BJ (cell line): ENCODE measurements around the gene TGIF1. TPM values are rescaled to one million over a fixed set of nuclear protein-coding genes. Genes with fewer than 3 reads are reported as not detected.
A peak's percentile ranks its signal among the peaks of the same experiment; 100 is the strongest.

Experiments used
- CTCF ChIA-PET: fragments of 350-600 bp; formaldehyde crosslinking; extraction: SDS; loops from one replicate; lab custom pipeline; 2021; ENCODE audit warnings: antibody characterized with exemption, inconsistent platforms; lab: Yijun Ruan, JAX
- POLR2A ChIA-PET: fragments of 300-600 bp; sonication (Branson Sonifier 250); formaldehyde crosslinking; extraction: SDS; loops from one replicate; lab custom pipeline; 2021; ENCODE audit warnings: antibody characterized with exemption; lab: Charles Lee
- DNase-seq: peaks from one replicate; pipeline ENCODE4 v3.0.0-alpha.2; 2011; ENCODE audit warnings: low read depth
- H3K27me3 ChIP-seq: 2 replicates; pipeline ENCODE4 v1.6.0; 2011; ENCODE audit warnings: low read length; ENCODE audit not compliant: control insufficient read depth, insufficient read depth
- H3K36me3 ChIP-seq: 2 replicates; pipeline ENCODE4 v1.5.1; 2011; ENCODE audit warnings: low read length; ENCODE audit not compliant: control insufficient read depth, insufficient read depth
- H3K4me3 ChIP-seq: 2 replicates; pipeline ENCODE4 v1.5.1; 2011; ENCODE audit warnings: low read depth, mild to moderate bottlenecking, control low read depth, low read length
- polyA plus RNA-seq: library from polyadenylated mRNA; depleted of rRNA; stranded (reverse); fragments of >200 nt; gene quantifications from 2 replicates; pipeline ENCODE4 v1.2.3, GENCODE V29; 2011
- TF ChIP-seq, protein P1 (sequence below): IDR thresholded peaks from 2 replicates; pipeline ENCODE4 v1.5.1; 2011; ENCODE audit warnings: low read depth, mild to moderate bottlenecking, control low read depth, inconsistent platforms, low read length, moderate library complexity; ENCODE audit not compliant: insufficient read depth

TGIF1 gene
- polyA plus RNA-seq, 1 experiment: 78.9 TPM

DNA sequence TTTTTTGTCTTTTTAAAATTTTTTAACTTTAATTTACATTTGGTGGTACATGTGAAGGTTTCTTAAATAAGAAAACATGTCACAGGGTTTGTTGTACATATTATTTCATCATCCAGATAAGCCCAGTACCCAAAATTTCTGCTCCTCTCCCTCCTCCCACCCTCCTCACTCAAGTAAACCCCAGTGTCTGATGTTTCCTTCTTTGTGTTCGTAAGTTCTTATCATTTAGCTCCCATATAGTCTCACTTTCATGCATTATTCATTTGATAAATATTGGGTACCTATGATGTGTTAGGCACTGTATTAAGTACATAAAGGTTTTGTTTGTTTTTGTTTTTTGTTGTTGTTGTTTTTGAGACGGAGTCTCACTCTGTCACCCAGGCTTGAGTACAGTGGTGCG is 5.7 kb upstream of the TGIF1 start:
- CTCF ChIA-PET: no interaction called here
- TF ChIP-seq, protein P1, sequence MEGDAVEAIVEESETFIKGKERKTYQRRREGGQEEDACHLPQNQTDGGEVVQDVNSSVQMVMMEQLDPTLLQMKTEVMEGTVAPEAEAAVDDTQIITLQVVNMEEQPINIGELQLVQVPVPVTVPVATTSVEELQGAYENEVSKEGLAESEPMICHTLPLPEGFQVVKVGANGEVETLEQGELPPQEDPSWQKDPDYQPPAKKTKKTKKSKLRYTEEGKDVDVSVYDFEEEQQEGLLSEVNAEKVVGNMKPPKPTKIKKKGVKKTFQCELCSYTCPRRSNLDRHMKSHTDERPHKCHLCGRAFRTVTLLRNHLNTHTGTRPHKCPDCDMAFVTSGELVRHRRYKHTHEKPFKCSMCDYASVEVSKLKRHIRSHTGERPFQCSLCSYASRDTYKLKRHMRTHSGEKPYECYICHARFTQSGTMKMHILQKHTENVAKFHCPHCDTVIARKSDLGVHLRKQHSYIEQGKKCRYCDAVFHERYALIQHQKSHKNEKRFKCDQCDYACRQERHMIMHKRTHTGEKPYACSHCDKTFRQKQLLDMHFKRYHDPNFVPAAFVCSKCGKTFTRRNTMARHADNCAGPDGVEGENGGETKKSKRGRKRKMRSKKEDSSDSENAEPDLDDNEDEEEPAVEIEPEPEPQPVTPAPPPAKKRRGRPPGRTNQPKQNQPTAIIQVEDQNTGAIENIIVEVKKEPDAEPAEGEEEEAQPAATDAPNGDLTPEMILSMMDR: no peak
- no peaks in the 10 kb centered on the region for H3K27me3 ChIP-seq
- POLR2A ChIA-PET: no interaction called here
- H3K4me3 ChIP-seq: no peak overlapping the region
- no peaks in the 10 kb centered on the region for H3K36me3 ChIP-seq
- no peak for DNase-seq

DNA sequence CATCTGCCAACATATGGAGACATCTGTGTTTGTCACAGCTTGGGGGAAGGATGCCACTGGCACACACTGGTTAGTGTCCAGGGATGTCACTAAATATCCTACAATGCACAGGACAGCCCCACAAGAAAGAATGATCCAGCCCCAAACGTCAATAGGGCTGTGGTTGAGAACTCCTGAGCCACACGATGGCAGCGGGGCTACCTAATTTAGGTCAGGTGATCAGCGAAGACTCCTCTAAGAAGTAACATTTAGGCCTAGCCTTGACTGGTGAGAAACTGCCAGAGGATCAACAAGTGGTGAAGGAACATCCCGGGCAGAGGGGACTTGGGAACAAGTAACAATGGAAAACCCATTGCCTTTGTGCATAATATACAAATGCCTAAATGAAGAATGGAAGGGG is 5.0 kb upstream of the TGIF1 start:
- Histone ChIP-seq H3K4me3 (no peak overlapping the region), H3K36me3 (no peaks in the 10 kb centered on the region), H3K27me3 (no peaks in the 10 kb centered on the region)
- no peak for DNase-seq
- TF ChIP-seq, protein P1: no peak
- CTCF ChIA-PET: interaction anchor here (1.4 kb wide), 1 partner anchor 141 kb away, joined by 4 read pairs; no protein-coding TSS in a partner anchor
- POLR2A ChIA-PET: no interaction called here

DNA sequence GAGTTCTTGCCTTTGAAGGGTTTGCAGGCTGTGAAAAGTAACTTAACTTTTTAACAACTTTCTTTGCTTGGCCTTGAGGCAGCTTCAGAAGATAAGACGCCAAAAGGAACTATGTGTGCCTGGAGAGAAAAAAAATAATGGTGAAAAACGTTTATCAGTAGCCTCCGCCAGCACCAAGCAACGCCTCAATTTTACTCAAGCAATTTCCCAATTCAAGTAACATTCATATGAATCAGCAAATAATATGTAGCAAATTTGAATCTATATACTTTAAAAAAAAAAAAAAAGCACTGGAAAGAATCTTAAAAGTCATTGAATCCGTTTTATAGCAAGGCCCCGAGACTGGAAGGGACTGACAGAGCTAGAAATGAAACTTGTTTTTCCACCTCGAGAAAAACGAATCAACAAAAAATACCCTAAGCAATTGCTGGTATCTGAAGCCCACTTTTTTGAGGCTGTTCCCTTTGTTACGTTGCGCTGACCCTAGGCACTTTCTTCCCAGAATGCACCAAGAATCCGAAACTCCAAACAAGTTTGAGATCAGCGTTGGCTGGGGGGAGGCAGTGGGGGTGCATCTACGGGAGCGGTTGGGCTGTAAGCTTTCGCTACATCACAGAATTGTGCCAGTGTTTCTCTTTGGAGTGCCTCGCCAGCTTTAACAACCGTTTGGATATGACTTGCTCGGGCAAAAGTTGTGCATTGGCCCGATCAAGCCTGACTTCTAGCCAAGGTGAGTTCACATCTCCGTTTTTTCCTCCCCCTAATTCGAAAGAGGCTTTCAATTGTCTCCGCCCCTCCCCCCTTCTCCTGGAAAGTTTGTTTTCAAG is 2.7 kb upstream of the TGIF1 start:
- Histone ChIP-seq H3K4me3 (peak overlapping the region; percentile 57), H3K27me3 (no peaks in the 10 kb centered on the region), H3K36me3 (no peaks in the 10 kb centered on the region)
- POLR2A ChIA-PET: interaction anchor here (0.6 to 1.2 kb wide), 7 partner anchors 15 to 420 kb away, joined by 4 to 24 read pairs (median 6); no protein-coding TSS in a partner anchor
- TF ChIP-seq, protein P1: no peak
- CTCF ChIA-PET: interaction anchor here (0.6 to 3.8 kb wide), 7 partner anchors 8 to 224 kb away, joined by 3 to 17 read pairs (median 4); no protein-coding TSS in a partner anchor
- no peak for DNase-seq

GRCh38 chr18:3447895-3448837 is 1.8 kb upstream of the TGIF1 start:
- TF ChIP-seq, protein P1: 0 out of 2 replicates have a peak, but pooled peaks have one; percentile 13
- H3K27me3 ChIP-seq: no peaks in the 10 kb centered on the region
- CTCF ChIA-PET: interaction anchor here (0.6 to 3.8 kb wide), 7 partner anchors 9 to 223 kb away, joined by 3 to 17 read pairs (median 4); no protein-coding TSS in a partner anchor
- no peaks in the 10 kb centered on the region for H3K36me3 ChIP-seq
- H3K4me3 ChIP-seq: peak overlapping the region; percentile 96
- DNase-seq: peak; percentile 92
- POLR2A ChIA-PET: interaction anchor here (0.6 to 1.2 kb wide), 6 partner anchors 15 to 197 kb away, joined by 5 to 24 read pairs (median 6); no protein-coding TSS in a partner anchor
